ENCODE results near the gene PREX1. TPM values are rescaled to one million over a fixed set of nuclear protein-coding genes. Genes with fewer than 3 reads are reported as not detected.

PREX1 gene
- polyA plus RNA-seq, 1 experiment: 1.3 TPM

DNA sequence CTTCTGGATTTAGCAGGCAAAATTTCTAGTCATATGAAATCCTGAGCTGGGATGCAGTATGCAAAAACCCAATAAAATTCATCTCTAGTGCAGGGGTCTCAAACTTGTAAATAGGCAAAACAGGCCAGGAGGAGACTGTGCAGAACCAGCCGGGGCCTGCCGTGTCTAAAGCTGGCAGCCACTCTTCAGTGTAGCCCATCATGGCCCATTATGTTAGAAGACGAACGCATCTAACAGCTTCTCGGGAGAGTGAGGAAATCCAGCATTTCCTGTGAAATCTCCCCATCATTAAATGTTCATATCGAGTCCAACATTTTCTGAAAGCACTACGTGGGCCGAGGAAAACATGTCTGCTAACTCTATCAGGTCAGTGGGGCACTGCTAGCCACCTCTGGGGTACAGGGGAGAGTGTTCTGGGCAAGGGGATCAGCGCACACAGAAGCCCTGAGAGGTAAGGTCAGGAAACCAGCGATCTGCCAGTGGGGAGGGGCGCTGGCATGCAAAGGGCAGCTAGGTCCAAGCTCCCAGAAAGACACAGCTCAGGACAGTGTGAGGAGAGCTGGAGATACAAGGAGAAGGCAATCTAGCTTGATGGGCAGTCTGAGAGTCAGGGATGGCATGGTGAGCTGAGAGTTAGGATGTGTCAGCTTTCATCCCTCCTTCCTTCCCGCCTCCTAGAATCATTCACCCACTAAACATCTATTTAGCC, 144.2 kb downstream of the PREX1 start:
- H3K4me3 ChIP-seq (ENCODE audit: low read depth, low read length): no peak overlapping the region
- DNase-seq (ENCODE audit: low read depth): no peak
- no peaks in the 10 kb centered on the region for H3K27me3 ChIP-seq (ENCODE audit: control insufficient read depth, insufficient read depth, low read length)
- H3K36me3 ChIP-seq (ENCODE audit: control insufficient read depth, insufficient read depth, low read length): no peaks in the 10 kb centered on the region
- CTCF ChIA-PET: interaction anchor here (0.7 to 3.8 kb wide), 4 partner anchors 12 to 225 kb away, joined by 3 to 16 read pairs (median 4); no protein-coding TSS in a partner anchor
- TF ChIP-seq, protein P1, sequence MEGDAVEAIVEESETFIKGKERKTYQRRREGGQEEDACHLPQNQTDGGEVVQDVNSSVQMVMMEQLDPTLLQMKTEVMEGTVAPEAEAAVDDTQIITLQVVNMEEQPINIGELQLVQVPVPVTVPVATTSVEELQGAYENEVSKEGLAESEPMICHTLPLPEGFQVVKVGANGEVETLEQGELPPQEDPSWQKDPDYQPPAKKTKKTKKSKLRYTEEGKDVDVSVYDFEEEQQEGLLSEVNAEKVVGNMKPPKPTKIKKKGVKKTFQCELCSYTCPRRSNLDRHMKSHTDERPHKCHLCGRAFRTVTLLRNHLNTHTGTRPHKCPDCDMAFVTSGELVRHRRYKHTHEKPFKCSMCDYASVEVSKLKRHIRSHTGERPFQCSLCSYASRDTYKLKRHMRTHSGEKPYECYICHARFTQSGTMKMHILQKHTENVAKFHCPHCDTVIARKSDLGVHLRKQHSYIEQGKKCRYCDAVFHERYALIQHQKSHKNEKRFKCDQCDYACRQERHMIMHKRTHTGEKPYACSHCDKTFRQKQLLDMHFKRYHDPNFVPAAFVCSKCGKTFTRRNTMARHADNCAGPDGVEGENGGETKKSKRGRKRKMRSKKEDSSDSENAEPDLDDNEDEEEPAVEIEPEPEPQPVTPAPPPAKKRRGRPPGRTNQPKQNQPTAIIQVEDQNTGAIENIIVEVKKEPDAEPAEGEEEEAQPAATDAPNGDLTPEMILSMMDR (IDR thresholded peaks at IDR 0.05; ENCODE audit: insufficient read depth, low read depth, low read length): no peak
- POLR2A ChIA-PET: no interaction called here

DNA sequence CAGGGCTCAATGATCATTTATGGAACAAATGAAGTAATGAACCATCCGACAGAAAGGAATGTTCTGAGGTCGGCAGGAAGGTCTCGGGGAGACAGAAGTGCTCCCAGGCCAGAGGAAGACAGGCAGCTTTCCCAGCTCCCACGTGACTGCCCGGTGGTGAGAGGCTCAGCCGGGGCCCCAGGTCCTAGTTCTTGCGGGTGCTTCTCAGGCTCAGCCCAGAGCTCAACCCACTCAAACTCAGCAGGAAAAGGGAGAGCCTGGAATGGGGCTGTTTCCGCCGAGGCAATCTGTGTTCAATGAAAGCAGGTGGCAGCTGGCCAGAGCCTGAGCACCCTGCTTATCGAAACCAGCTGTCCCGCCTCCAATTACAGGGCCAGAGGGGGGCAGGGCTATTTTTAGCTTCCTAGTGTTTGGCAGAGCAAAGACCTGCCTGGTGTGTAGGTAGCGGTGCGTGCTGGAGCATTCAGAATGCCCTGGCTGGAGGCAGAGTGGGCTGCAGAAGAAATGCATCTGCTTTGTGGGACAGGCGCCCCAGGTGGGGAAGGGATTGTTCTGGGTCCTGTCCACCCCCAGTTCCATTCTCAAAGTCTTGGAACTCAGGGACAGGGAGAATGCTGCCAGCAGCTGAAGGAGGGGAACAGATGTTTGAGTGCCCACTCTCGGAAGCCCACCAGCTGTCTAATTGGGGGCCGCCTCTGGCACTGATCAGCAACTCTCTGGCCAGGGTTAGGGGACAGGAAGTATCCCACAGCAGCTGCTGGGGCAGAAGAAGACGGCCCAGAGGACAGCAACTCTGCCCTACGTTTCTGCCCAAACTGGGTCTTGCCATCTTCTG, 145.1 kb downstream of the PREX1 start:
- POLR2A ChIA-PET: no interaction called here
- TF ChIP-seq, protein P1 (IDR thresholded peaks at IDR 0.05; ENCODE audit: insufficient read depth, low read depth, low read length): no peak
- H3K27me3 ChIP-seq (ENCODE audit: control insufficient read depth, insufficient read depth, low read length): no peaks in the 10 kb centered on the region
- peak; percentile 87 for DNase-seq (ENCODE audit: low read depth)
- CTCF ChIA-PET: interaction anchor here (0.7 to 3.8 kb wide), 5 partner anchors 13 to 226 kb away, joined by 3 to 16 read pairs (median 3); no protein-coding TSS in a partner anchor
- no peak overlapping the region for H3K4me3 ChIP-seq (ENCODE audit: low read depth, low read length)
- no peaks in the 10 kb centered on the region for H3K36me3 ChIP-seq (ENCODE audit: control insufficient read depth, insufficient read depth, low read length)

DNA sequence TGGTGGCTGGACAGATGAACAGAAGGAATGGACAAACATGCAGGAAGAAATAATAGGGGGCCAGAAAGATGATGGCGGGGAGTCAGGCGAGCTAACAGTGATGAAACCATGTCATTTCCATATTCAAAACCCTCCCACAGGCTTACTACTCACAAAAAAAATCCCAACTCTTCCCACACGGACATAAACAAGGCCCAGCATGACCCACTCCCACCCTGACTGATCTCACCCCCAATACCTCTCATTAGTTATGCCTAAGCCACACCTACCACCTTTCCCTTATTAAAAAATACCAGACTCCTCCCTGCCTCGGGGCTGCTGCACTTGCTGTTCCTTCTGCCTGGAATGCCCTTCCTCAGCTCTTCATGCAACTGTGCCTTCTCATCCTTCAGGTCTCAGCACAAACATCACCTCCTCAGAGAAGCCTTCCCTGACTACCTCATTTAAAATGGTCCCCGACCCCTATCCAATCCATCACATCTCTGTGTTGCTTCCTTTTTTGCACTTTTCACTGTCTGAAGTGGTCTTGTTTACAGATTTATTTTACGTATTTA, 145.8 kb downstream of the PREX1 start:
- Histone ChIP-seq H3K4me3 (ENCODE audit: low read depth, low read length) (no peak overlapping the region), H3K27me3 (ENCODE audit: control insufficient read depth, insufficient read depth, low read length) (no peaks in the 10 kb centered on the region), H3K36me3 (ENCODE audit: control insufficient read depth, insufficient read depth, low read length) (no peaks in the 10 kb centered on the region)
- CTCF ChIA-PET: interaction anchor here (1.0 to 3.8 kb wide), 2 partner anchors 21 to 25 kb away, joined by 3 to 16 read pairs; no protein-coding TSS in a partner anchor
- DNase-seq (ENCODE audit: low read depth): no peak
- POLR2A ChIA-PET: no interaction called here
- TF ChIP-seq, protein P1 (IDR thresholded peaks at IDR 0.05; ENCODE audit: insufficient read depth, low read depth, low read length): no peak

DNA sequence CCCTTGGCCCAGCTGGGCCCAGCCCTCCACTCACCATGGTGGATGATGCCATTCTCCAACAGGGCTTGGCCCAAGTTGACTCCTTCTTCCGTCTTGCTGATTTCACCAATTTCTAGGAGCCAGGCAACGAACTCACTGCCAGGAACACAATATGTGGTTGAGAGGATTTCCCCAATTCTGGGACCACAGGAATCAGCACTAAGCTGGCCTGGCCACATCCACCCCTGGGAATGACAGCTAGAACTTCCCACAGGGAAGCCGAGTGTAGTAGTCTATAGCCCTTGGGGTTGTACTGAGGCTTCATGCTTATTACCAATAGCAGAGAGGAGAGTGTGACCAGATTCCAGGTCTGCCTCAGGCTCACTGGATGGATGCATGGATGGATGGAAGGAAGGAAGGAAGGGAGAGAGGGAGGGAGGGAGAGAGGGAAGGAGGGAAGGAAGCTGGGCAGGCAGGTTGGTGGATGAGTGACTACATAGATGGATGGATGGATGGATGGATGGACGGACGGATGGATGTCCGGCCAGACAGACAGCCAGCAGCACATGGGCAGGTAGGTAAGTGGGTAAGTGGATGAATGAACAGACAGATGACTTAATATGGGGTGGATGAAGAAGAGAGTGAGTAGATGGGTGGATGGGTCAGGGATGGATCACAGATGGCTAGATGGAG, 146.5 kb downstream of the PREX1 start:
- Histone ChIP-seq H3K36me3 (ENCODE audit: control insufficient read depth, insufficient read depth, low read length) (no peaks in the 10 kb centered on the region), H3K4me3 (ENCODE audit: low read depth, low read length) (no peak overlapping the region), H3K27me3 (ENCODE audit: control insufficient read depth, insufficient read depth, low read length) (no peaks in the 10 kb centered on the region)
- POLR2A ChIA-PET: no interaction called here
- DNase-seq (ENCODE audit: low read depth): no peak
- CTCF ChIA-PET: interaction anchor here (3.8 kb wide), 1 partner anchor 24 kb away, joined by 16 read pairs; no protein-coding TSS in a partner anchor
- TF ChIP-seq, protein P1 (IDR thresholded peaks at IDR 0.05; ENCODE audit: insufficient read depth, low read depth, low read length): no peak

All from BJ (cell line).